HG02763 (cell line): Measurements from ENCODE around the gene USF3.

Experiments
- ATAC-seq: cut with Tn5 transposase; IDR thresholded peaks from one replicate; pipeline ENCODE4 v1.9.1; 2021; ENCODE audit warnings: mild to moderate bottlenecking, moderate library complexity; ENCODE audit not compliant: unreplicated experiment

The USF3 gene

DNA sequence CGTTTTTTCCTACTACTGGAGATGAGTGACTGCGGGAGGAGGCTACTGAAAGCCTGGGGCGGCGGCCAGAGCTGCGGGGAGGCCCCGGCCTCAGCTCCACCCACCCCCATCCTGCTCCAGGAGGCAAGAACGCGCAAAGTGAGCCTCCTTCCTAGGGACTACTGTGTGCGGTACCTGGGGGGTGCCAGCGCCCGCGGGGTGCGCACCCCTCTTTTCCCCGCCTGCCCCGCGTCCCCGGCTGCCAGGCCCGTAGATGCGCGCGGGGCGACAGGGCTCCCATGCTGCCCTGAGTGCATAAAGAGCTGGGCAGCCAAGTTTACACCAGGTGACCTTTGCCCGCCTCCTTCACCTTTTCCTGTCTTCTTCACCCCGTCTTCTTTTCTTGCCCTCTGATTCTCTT lies 2.5 kb upstream of the USF3 start:
- ATAC-seq, result no peak

DNA sequence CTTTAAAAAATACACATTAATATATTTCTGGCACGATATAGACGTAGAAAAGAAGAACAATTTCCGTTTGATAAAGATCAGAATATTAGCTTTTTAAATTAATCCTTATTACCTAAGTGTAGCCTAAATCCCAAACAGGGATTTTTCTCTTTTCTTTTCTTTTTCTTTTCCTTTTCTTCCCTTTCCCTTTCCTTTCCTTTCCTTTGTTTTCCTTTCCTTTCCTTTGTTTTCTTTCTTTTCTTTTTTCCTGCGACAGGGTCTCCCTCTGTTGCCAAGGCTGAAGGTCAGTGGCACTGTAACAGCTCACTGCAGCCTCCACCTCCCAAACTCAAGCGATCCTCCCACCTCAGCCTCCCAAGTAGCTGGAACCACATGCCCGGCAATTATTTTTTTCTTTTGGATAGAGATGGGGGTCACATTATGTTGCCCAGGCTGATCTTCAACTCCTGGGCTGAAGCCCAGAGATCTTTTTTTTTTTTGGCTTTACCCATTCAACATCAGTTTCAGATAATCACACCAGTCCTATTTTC lies 1.8 kb upstream of the USF3 start:
- ATAC-seq, result no peak

DNA sequence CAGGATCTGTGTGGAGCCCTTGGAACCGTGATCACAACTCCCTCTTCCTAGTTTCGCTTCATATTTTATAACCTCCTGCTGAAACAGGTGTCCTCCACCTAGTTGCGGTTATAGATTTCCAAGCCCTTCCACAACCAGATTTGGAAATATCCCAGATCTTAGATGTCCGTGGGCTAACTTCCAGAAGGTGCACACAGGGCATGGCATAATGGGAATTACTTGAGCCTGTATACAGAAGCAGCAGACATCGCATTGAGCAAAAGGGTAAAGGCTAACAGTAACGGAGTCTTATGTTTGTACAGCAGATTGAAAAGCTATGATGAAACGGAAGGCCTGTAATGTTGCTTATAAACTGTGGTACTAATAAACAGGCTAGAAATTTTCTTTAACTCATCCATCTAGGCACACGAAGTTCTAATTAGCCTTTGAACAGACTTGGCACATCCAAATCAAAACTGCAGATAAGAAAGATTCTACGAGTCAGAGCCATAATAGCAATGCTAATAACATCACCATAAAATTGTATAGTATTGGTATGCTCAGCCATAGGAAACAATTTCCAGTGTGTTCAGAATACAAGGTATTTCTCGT lies 1.2 kb upstream of the USF3 start:
- ATAC-seq, result no peak

DNA sequence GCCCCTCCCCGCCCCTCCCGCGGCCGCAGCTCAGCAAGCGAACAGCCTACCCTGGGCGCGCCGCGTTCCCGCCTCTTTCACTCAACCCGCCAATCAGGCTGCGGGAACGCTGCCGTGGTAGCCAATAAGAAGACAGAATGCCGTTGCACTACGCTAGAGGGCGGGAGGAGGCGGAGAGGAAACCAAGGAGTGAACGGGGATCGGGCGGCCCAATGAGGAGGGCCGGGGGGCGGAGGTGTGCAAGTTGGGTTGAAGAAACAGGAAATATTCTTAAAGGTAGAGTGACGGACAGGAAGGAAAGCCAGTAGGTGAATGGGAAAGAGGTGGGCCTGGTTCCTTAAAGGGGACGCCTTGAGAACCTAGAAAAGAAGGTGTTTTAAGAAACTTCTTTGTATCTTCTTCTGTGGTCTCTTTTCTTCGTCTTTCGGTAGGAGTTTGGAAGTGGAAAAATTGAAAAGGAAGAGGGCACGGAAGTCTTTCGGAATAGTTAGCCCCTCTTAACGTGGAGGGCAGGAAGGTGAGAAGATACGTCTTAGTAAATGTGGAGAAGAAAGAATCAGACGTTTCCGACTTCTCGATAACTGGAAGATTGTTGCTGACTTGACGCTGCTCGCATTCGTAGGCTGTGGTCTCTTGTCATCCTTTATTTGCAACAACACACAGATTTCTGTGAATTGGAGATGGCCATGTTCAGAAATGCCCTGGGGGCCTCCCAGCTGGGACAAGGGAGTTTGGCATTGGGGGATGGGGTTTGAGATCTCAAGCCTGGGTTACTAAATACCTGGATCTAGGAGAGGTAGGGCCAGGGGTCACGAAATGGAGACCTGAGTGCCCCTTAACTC lies 437 bp upstream of the USF3 start:
- peak; percentile 95 for ATAC-seq

DNA sequence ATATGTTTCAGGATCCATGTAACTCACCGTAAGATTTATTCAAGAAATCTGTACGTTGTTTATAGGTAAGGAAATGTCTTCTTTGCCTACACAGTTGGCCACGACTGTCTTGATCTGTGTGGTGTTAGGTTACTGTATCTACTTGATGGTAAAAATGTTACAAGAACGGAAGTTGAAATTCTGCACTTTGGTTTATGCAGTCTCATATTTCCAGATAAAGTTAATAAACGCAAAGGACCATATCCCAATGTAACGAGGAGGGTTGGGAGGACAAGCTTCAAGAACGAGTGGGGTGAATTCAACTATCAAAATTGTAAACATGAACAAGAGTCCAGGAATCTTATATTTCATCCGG lies 1.0 kb downstream of the USF3 start:
- no peak for ATAC-seq

DNA sequence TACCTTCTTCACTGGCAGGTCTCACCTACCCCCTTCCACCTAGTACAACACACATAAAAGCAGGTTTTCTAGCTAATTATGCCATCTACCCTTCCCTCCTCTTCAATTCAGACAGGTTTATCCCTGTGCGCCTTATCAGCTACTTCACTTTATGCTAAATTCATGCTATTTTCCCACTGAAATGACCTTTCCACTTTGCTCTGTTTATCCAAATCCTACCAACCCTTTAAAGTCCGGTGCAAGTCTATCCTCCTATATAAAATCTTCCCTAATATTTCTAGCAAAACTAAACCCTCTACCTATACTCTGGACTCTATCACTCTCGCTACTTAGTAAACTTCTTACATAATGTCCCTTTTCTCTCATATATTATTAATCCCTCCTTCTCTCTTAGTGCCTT lies 6.0 kb downstream of the USF3 start:
- no peak for ATAC-seq

DNA sequence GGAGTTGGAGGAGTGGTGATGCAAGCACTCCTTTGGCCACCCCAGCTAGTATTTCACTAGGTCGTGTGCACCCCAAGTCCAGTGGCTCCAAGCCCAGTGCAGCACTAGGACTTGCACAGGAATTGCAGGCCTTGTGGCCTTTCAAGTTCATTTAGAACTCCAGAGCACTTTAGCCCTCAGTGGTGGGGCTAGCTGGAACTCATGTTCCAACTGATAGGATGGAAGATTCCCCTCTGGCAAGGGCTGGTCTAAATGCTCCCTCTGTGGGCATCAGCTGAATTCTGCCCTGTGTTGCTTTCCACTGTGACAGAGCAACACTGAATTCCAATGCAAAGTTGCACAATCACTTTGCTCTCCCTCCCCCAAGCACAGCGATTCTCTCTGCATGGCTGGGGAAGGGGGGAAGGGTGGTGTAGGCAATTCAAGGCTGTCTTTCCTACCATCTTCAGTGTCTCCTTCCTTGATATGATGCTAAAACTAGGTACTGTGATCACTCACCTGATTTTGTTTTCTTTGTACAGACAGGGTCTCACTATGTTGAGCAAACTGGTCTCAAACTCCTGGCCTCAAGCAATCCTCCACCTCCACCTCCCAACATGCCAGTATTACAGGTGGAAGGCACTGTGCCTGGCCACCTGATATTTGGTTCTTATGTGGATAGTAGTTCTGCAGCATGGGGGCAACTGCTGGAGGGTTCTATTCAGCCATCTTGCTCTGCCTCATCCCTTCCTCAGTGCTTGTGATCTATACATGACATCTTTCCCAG lies 10.3 kb downstream of the USF3 start:
- no peak for ATAC-seq

DNA sequence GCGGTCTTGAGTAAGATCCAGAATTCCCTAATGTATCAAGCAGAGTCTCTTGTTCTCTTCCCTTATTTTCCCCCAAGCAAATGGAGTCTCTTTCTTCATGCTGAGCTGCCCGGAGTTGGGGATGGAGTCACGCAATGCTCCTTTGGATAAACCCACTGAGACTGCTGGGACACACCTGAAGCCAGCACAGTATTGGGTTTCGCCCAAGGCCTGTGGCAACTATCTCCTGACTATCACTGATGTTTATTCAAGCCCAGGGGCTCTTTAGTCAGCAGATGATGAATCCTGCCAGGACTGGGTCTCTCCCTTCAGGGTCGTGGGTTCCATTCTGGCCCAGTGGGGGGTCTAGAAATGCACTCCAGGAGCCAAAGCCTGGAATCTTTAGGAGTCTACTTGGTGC lies 11.3 kb downstream of the USF3 start:
- ATAC-seq, result no peak

DNA sequence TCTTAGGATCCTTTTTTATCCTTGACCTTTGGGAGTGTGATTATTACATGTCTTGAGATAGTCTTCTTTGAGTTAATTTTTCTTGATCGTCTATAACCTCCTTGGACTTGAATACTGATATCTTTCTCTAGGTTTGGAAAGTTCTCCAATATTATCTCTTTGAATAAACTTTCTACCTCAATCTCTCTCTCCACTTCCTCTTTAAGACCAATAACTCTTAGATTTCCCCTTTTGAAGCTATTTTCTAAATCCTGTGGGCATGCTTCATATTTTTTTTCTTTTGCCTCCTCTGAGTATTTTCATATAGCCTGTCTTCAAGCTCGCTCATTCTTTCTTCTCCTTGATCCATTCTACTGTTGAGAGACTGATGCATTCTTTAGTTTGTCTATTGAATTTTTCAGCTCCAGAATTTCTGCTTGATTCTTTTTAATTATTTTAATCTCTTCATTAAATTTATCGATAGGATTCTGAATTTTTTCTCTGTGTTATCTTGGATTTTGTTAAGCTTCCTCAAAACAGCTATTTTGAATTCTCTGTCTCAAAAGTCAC lies 12.1 kb downstream of the USF3 start:
- no peak for ATAC-seq

DNA sequence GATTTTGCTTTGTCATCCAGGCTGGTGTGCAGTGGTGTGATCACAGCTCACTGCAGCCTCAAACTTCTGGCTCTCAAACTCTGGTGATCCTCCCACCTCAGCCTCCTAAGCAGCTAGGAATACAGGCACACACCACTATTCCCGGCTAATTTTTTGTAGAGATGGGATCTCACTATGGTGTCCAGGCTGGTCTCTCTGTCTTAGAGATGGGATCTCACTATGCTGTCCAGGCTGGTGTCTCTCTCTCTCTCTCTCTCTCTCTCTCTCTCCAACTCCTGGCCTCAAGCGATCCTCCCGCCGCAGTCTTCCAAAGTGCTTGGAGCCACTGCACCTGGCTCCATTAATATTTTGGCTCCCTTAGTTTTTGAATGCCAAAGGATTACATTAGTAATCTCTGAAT lies 17.7 kb downstream of the USF3 start:
- ATAC-seq, result no peak

DNA sequence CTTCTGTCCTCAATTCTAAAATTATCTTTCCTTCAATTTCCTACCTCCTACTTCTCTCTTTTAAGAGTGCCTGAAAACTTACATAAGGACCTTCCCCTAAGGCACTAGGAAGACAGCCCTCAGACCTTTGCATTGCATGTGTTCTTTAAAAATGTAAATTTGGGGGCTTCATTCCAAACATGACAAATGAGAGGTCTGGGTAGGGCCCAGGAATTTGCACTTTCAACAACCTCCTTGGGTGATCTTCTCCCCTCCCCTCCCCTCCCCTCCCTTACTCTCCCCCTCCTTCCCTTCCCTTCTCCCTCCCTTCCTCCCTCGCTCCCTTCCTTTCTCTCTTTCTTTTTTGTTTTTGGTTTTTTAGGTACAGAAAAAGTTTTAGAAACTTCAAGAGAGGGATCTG lies 18.7 kb downstream of the USF3 start:
- no peak for ATAC-seq

DNA sequence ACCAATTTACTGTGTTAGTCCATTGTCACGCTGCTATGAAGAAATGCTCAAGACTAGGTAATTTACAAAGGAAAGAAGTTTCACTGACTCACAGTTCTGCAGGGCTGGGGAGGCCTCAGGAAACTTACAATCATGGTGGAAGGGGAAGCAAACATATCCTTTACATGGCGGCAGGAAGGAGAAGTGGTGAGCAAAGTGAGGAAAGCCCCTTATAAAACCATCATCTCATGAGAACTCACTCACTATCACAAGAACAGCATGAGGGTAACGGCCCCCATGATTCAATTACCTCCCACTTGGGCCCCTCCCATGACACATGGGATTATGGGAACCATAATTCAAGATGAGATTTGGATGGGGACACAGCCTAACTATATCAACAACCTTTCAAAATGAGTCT lies 20.2 kb downstream of the USF3 start:
- no peak for ATAC-seq

DNA sequence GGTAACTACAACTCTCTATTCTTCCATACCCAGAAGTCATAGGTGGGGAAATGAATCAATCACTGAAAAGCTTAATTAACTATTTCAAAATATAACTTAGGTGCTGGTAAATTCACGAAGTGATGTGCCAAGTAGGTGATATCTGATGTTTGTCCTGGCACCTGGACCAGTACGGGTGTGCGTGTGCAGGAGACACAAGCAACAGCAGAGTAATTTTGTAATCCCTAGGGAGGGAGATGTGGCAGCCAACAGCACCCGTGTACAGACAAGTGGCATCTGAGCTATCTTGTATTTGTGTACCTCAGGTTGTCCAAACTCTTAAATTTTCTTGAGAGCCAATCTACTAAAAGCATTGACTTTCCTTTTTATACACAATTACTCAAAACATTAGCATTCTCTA lies 22.8 kb downstream of the USF3 start:
- ATAC-seq, result no peak

DNA sequence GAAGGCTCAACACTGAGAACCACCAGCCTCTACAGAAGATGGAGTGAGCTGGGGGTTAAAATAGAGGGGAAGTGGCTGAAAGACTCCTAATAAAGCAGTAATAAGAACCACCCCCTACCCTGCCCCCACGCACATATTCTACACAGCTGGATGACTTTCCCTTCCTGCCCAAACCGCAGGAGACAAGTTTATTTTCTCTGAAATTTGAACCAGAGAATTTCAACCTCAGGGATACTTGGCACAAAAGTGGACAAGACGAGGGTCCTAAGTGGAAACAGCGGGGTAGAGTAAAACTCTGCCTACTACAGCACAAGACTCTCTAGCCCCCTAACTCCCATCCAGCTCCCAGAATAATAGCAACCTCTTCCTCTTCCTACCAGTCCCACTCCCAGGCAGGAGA lies 28.4 kb downstream of the USF3 start:
- no peak for ATAC-seq

DNA sequence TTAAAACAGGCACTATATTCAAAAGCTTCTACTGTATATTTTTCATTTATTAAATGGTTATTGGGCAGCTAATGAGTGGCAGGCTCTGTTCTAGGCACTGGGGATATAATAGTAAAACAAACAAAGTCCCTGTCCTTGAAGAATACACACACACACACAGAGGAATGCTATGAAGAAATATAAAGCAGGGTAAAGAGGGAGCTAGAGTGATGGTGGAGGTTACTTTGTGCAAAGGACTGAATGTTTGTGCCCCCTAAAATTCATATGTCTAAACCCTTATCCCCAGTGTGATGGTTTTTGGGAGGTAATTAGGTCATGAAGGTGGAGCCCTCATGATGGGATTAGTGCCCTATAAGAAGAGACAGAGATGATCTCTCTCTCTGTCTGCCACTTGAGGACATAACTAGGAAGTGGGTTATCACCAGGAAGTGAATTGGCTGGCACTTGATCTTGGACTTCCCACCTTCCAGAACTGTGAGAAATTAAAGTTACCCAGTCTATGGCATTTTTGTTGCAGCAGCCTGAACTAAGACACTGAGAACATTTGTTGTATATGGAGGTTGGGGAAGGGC lies 31.8 kb downstream of the USF3 start:
- ATAC-seq, result no peak

DNA sequence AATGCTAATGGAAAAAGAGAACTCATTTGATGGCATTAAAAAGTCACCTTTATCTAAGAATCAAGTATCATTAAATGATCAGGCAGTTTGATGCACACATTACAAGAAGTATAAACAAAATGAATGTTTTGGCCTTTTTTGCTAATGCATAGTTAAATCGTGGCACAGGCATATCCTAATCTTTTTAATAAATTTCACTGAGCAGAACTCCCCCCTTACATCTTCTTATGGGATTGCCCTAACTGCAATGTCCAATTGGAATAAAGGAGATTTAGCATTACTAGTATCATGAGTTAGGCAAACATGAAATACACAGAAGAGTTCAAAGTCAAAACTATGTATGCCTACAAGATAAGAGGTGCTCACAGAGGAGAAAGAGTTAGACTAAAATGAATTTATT lies 32.7 kb downstream of the USF3 start:
- no peak for ATAC-seq

DNA sequence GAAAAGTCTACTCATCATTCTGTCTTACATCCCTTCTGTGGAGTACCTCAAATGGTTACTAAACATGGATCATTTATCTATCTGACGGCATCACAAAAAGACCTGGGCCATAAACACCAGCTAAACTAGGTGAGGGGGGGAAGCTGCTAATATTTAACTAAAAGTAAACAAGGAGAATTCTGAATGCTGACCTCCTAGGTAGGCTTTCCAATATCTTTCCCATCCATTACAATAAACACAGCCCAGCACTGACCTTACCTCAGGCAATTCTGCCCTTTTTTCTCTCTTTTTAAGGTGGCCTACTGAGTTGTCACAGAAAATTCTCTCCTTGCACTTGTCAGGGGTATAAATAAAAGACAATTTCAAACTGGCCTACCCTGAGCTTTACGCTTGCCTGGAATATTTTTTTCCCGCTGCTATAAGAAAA lies 33.1 kb downstream of the USF3 start:
- ATAC-seq, result no peak

DNA sequence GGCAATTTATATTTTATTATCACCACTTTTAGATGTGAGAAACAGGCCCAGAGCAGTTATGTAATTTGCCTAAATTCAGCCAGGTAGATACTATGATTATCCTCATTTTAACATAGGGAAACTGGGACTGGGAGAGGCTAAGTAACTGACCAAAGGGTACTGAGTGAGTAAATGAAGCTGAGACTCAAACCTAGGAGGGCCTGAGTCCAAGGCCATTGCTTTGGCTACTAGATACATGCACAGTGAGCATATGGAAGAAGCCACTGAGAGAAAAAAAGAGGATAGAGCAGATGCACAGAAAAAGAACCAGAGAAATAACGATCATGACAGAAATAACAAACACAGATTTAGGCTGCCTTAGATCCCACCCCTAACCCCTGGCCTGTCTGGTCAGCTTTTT lies 33.6 kb downstream of the USF3 start:
- no peak for ATAC-seq

DNA sequence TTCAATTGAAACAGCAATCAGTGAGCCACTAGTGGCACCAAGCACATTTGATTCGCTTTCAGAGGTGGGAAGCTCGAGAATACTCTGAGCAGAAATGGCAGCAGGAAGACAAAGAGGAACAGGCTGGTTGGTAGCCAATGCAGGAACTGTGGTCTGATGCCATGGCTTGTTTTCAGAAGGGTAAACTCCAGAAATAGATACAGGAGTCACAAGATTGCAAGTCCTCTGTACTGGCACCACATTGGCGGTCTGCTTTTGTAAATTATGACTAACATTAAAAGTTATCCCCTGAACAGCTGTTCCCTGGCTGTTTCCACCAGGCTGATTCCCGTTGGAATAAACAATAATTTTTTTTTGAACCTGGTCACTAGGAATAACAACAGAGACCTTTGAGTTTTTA lies 35.5 kb downstream of the USF3 start:
- no peak for ATAC-seq

DNA sequence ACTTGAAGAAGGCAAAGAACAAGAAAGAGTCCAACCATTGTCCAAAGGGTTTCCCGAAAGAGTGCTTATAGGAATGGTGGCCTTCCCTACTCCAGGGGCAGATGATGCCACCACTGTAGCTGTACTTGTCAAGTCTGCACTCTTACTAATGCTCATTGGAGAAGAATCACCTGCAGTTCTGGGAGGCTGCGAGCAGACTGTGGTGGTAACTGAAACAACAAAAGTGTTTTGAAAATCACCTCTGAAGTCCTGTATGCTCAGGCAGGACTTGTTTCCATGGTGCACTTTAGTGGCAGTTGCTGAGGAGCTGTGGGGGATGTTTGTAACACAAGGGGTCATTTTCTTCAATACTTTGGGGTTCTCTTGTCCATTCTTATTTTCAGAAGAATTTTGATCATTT lies 36.0 kb downstream of the USF3 start:
- no peak for ATAC-seq

DNA sequence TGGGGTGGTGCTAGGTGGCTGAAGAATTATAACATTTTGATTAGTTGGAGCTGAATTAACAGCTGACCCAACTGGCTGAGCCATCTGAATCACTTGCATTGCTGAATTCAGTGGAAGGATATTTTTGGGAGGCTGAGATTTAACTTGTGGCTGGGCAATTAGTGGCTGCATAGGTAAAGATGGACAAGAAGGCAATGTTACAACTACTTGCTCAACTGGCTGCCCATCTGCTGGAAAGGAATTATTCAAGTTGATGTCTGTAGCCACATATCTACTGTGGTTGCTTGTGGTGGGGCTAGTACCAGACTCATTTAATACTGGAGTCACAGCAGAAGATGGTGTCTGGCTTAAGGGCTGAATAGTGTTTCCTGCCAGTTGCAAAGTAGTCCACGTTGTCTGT lies 36.4 kb downstream of the USF3 start:
- ATAC-seq, result no peak
